Measurements from ENCODE around the gene NELL2. TPM values are rescaled to one million over a fixed set of nuclear protein-coding genes. Genes with fewer than 3 reads are reported as not detected.

NELL2 gene
- total and polyA plus RNA-seq, 2 donors from 2014 or later = 0.30 to 3.3 TPM

DNA sequence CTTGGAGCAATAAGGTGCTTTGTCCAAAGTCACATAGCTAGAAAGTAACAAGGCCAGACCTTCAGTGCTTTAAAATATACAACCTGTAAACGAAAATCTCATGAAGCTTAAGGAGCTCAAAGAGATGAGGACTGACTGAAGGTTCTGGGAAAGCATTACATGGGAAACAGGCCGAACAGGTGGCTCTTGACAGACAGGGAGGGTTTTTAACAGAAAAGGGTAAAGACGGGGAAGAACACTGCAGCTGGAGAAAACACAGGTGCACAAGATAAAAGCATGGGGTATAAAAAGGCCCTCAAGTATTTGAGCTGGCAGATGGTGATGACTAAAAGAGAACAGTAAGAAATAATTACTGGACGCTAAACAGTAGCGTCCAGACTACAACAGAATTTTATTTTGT lies 257.2 kb downstream of the NELL2 start:
- DNase-seq (no peak), FAIRE-seq (no peak)
- no peak overlapping the region for H3K4me3 ChIP-seq (ENCODE audit: low read length in 3 of 3)
- H3K27me3 ChIP-seq (ENCODE audit: control insufficient read depth, insufficient read depth, low read length) = no peaks in the 10 kb centered on the region
- H3K9ac ChIP-seq (ENCODE audit: low read length in 3 of 3) = no peak overlapping the region
- no peaks in the 10 kb centered on the region for H3K36me3 ChIP-seq (ENCODE audit: control insufficient read depth in 2 of 3, insufficient read depth in 3 of 3, low read length in 3 of 3)
- H3K4me1 ChIP-seq (ENCODE audit: control insufficient read depth in 2 of 3, insufficient read depth in 2 of 3, low read depth in 1 of 3, low read length in 3 of 3) = no peaks in the 10 kb centered on the region
- H3K27ac ChIP-seq (ENCODE audit: low read depth in 2 of 2, low read length in 2 of 2) = no peak overlapping the region
- TF ChIP-seq, protein P1, sequence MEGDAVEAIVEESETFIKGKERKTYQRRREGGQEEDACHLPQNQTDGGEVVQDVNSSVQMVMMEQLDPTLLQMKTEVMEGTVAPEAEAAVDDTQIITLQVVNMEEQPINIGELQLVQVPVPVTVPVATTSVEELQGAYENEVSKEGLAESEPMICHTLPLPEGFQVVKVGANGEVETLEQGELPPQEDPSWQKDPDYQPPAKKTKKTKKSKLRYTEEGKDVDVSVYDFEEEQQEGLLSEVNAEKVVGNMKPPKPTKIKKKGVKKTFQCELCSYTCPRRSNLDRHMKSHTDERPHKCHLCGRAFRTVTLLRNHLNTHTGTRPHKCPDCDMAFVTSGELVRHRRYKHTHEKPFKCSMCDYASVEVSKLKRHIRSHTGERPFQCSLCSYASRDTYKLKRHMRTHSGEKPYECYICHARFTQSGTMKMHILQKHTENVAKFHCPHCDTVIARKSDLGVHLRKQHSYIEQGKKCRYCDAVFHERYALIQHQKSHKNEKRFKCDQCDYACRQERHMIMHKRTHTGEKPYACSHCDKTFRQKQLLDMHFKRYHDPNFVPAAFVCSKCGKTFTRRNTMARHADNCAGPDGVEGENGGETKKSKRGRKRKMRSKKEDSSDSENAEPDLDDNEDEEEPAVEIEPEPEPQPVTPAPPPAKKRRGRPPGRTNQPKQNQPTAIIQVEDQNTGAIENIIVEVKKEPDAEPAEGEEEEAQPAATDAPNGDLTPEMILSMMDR (IDR thresholded peaks at IDR 0.05; ENCODE audit: borderline replicate concordance, extremely low read depth, insufficient read depth) = no peak
- intact Hi-C loops (cut with DNase I) = no loop called here
- no peaks in the 10 kb centered on the region for H3K9me3 ChIP-seq (ENCODE audit: control insufficient read depth in 2 of 3, insufficient read depth in 1 of 3, low read length in 3 of 3)

DNA sequence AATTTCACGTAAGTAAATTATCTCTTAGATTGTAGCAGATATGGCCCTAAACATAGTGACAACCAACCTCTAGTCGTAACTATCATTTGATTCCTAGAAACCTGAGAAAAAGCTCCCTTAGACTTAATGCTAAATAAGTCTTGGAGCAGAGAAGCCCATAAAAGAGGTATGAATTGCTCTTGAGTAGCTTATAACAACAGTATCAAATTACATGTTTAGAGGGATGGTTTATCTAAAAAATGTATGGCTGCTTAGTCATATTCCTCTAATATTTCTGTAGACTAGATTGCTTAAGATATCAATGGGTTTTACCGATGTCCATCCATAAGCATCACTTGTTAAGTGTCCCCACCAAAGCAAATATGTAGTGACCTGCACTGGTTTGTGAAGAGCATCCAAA lies 259.7 kb downstream of the NELL2 start:
- DNase-seq = peak in 1 of 5 donors; percentile 26
- intact Hi-C loops (cut with DNase I) = no loop called here
- H3K27ac ChIP-seq (ENCODE audit: low read depth in 2 of 2, low read length in 2 of 2) = no peak overlapping the region
- no peak overlapping the region for H3K4me3 ChIP-seq (ENCODE audit: low read length in 3 of 3)
- H3K27me3 ChIP-seq (ENCODE audit: control insufficient read depth, insufficient read depth, low read length) = no peaks in the 10 kb centered on the region
- H3K9ac ChIP-seq (ENCODE audit: low read length in 3 of 3) = no peak overlapping the region
- no peaks in the 10 kb centered on the region for H3K4me1 ChIP-seq (ENCODE audit: control insufficient read depth in 2 of 3, insufficient read depth in 2 of 3, low read depth in 1 of 3, low read length in 3 of 3)
- no peaks in the 10 kb centered on the region for H3K9me3 ChIP-seq (ENCODE audit: control insufficient read depth in 2 of 3, insufficient read depth in 1 of 3, low read length in 3 of 3)
- no peaks in the 10 kb centered on the region for H3K36me3 ChIP-seq (ENCODE audit: control insufficient read depth in 2 of 3, insufficient read depth in 3 of 3, low read length in 3 of 3)
- TF ChIP-seq, protein P1 (IDR thresholded peaks at IDR 0.05; ENCODE audit: borderline replicate concordance, extremely low read depth, insufficient read depth) = no peak
- no peak for FAIRE-seq

DNA sequence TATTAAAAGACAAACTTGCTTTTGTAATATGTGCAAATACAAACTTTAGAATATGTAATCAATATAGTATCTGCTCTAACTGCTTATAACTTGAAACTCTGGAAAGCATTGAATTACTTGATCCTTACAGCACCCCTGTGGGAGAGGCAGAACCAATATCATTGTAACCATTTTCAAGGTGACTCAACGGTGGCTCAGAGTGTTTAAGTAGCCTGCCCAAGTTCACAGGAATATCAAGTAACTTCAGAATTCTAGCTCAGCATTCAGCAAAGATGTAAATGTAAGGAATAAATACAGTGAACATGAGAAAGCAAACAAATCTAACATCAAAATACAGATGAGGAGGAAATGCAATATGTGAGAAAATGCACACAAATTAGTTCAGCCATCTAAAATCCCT lies 264.6 kb downstream of the NELL2 start:
- TF ChIP-seq, protein P1 (IDR thresholded peaks at IDR 0.05; ENCODE audit: borderline replicate concordance, extremely low read depth, insufficient read depth) = no peak
- FAIRE-seq (no peak), DNase-seq (no peak)
- Histone ChIP-seq H3K9me3 (ENCODE audit: control insufficient read depth in 2 of 3, insufficient read depth in 1 of 3, low read length in 3 of 3) (no peaks in the 10 kb centered on the region), H3K27ac (ENCODE audit: low read depth in 2 of 2, low read length in 2 of 2) (no peak overlapping the region), H3K4me3 (ENCODE audit: low read length in 3 of 3) (no peak overlapping the region), H3K4me1 (ENCODE audit: control insufficient read depth in 2 of 3, insufficient read depth in 2 of 3, low read depth in 1 of 3, low read length in 3 of 3) (no peaks in the 10 kb centered on the region), H3K27me3 (ENCODE audit: control insufficient read depth, insufficient read depth, low read length) (no peaks in the 10 kb centered on the region), H3K36me3 (ENCODE audit: control insufficient read depth in 2 of 3, insufficient read depth in 3 of 3, low read length in 3 of 3) (no peaks in the 10 kb centered on the region), H3K9ac (ENCODE audit: low read length in 3 of 3) (no peak overlapping the region)
- intact Hi-C loops (cut with DNase I) = no loop called here

DNA sequence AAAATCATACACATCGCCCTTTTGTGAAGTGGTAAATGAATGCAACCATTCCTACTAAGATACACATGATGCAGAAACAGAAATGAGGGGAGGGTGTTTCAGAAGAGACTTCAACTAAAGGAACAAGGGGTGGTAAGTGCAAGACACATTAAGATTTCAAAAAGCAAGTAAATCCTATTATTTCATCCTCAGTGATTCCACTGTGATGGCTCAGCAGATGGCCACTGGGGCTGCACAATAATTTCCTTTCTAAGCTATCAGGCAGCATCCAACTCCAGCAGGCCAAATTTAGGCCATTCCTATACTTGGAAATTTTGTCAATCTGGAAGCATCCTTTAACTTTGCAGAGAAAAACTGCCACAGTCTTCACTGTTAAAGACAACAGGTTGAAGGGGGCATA lies 272.4 kb downstream of the NELL2 start:
- no peak for FAIRE-seq

More for the DNA sequence above, 272.4 kb downstream of the NELL2 start:
- no peak overlapping the region for H3K4me3 ChIP-seq (ENCODE audit: low read length in 3 of 3)
- DNase-seq = no peak
- TF ChIP-seq, protein P1 (IDR thresholded peaks at IDR 0.05; ENCODE audit: borderline replicate concordance, extremely low read depth, insufficient read depth) = no peak
- H3K9me3 ChIP-seq (ENCODE audit: control insufficient read depth in 2 of 3, insufficient read depth in 1 of 3, low read length in 3 of 3) = no peaks in the 10 kb centered on the region
- no peaks in the 10 kb centered on the region for H3K4me1 ChIP-seq (ENCODE audit: control insufficient read depth in 2 of 3, insufficient read depth in 2 of 3, low read depth in 1 of 3, low read length in 3 of 3)
- no peaks in the 10 kb centered on the region for H3K36me3 ChIP-seq (ENCODE audit: control insufficient read depth in 2 of 3, insufficient read depth in 3 of 3, low read length in 3 of 3)
- no peaks in the 10 kb centered on the region for H3K27me3 ChIP-seq (ENCODE audit: control insufficient read depth, insufficient read depth, low read length)
- H3K27ac ChIP-seq (ENCODE audit: low read depth in 2 of 2, low read length in 2 of 2) = no peak overlapping the region
- H3K9ac ChIP-seq (ENCODE audit: low read length in 3 of 3) = no peak overlapping the region
- intact Hi-C loops (cut with DNase I) = no loop called here
